Naive thymus-derived CD4-positive, alpha-beta T cell (primary cell): ENCODE data around the gene PXN. TPM values are rescaled to one million over a fixed set of nuclear protein-coding genes. Genes with fewer than 3 reads are reported as not detected.

Source experiments
- ATAC-seq: fragments of 150-1000 bp; cut with Tn5 transposase; 2 replicates; pipeline ENCODE4 v1.10.0; 2021; ENCODE audit warnings: mild to moderate bottlenecking, moderate library complexity
- CTCF ChIA-PET: fragments of 350-600 bp; sonication (Branson Sonifier 250); formaldehyde crosslinking; loops from one replicate; lab custom pipeline; 2021; ENCODE audit warnings: antibody characterized with exemption; lab: Charles Lee
- POLR2A ChIA-PET: fragments of 350-600 bp; sonication (Branson Sonifier 250); formaldehyde crosslinking; loops from one replicate; lab custom pipeline; 2021; ENCODE audit warnings: antibody characterized with exemption, inconsistent platforms; lab: Charles Lee
- DNase-seq, 9 donors: peaks; one replicate each; pipeline versions ENCODE4 v3.0.0 to v3.0.0-alpha.2; 2020 to 2022; ENCODE audit warnings: mixed read lengths in 1 of 9
- H3K27ac ChIP-seq: one replicate; pipeline ENCODE4 v1.7.0; 2013; ENCODE audit warnings: mild to moderate bottlenecking, low read depth, low read length, moderate library complexity
- H3K27me3 ChIP-seq, 2 donors: one replicate each; pipeline ENCODE4 v1.7.0; 2013; ENCODE audit warnings: low read length in 2 of 2, mild to moderate bottlenecking in 2 of 2, moderate library complexity in 2 of 2; ENCODE audit not compliant: control insufficient read depth in 2 of 2, insufficient read depth in 2 of 2
- H3K36me3 ChIP-seq, 3 experiments: 1 replicate in 2 of 3; 2 replicates in 1 of 3; pipeline ENCODE4 v1.7.0; 2013; ENCODE audit warnings: low read length in 3 of 3, mild to moderate bottlenecking in 3 of 3, moderate library complexity in 1 of 3; ENCODE audit not compliant: insufficient read depth in 3 of 3, control insufficient read depth in 2 of 3
- H3K4me1 ChIP-seq, 2 donors: one replicate each; pipeline ENCODE4 v1.7.0; 2013; ENCODE audit warnings: low read length in 2 of 2, mild to moderate bottlenecking in 2 of 2, moderate library complexity in 1 of 2; ENCODE audit not compliant: control insufficient read depth in 2 of 2, insufficient read depth in 2 of 2
- H3K4me3 ChIP-seq: 2 replicates; pipeline ENCODE4 v1.7.0; 2013; ENCODE audit warnings: mild to moderate bottlenecking, low read length
- H3K9me3 ChIP-seq, 3 experiments: 1 replicate in 2 of 3; 2 replicates in 1 of 3; pipeline ENCODE4 v1.7.0; 2013; ENCODE audit warnings: low read length in 3 of 3; ENCODE audit not compliant: control insufficient read depth in 2 of 3
- H3K27ac Mint-ChIP-seq, 9 donors: one replicate each; pipeline ENCODE4 v1.8.0; 2020 to 2022; ENCODE audit warnings: mixed read lengths in 9 of 9, mild to moderate bottlenecking in 8 of 9, moderate library complexity in 5 of 9, inconsistent platforms in 2 of 9
- H3K27me3 Mint-ChIP-seq, 5 donors: one replicate each; pipeline ENCODE4 v1.8.0; 2021 to 2022; ENCODE audit warnings: mixed read lengths in 5 of 5, mild to moderate bottlenecking in 1 of 5
- H3K36me3 Mint-ChIP-seq, 5 donors: one replicate each; pipeline ENCODE4 v1.8.0; 2020 to 2022; ENCODE audit warnings: mixed read lengths in 5 of 5, mild to moderate bottlenecking in 3 of 5, inconsistent platforms in 1 of 5
- H3K4me1 Mint-ChIP-seq, 7 donors: one replicate each; pipeline ENCODE4 v1.8.0; 2020 to 2022; ENCODE audit warnings: mixed read lengths in 7 of 7, mild to moderate bottlenecking in 3 of 7, inconsistent platforms in 1 of 7
- H3K4me3 Mint-ChIP-seq, 10 donors: one replicate each; pipeline ENCODE4 v1.8.0; 2020 to 2022; ENCODE audit warnings: mild to moderate bottlenecking in 10 of 10, mixed read lengths in 10 of 10, moderate library complexity in 6 of 10, inconsistent platforms in 2 of 10
- H3K9me3 Mint-ChIP-seq, 11 donors: one replicate each; pipeline ENCODE4 v1.8.0; 2020 to 2022; ENCODE audit warnings: mixed read lengths in 11 of 11, mild to moderate bottlenecking in 4 of 11, inconsistent platforms in 1 of 11, moderate library complexity in 1 of 11
- intact Hi-C, 2 donors: fragments of 100-400 bp; cut with micrococcal nuclease; formaldehyde crosslinking; loops; one replicate each; pipeline ENCODE4 v1.15.1; 2023
- polyA plus RNA-seq, 2 donors: library from polyadenylated mRNA; unstranded; fragments of 300-500 nt; fragmentation: Illumina TruSeq; gene quantifications; one replicate each; pipeline ENCODE4 v1.2.3, GENCODE V29; 2021
- total RNA-seq, 6 experiments: library from RNA in 5 of 6; stranded (reverse) in 5 of 6; gene quantifications; 1 replicate in 5 of 6; 2 replicates in 1 of 6; pipeline ENCODE4 v1.2.3 and lab custom pipeline; 2021 to 2026

The PXN gene
- total and polyA plus RNA-seq, 7 experiments from 2014 or later: 84.3 to 202 (median 114) TPM

GRCh38 chr12:120180975-120181374 lies 84.6 kb downstream of the PXN start:
- no peak for ATAC-seq
- POLR2A ChIA-PET: no interaction called here

GRCh38 chr12:120175537-120175936 lies 90.0 kb downstream of the PXN start:
- no peak for ATAC-seq
- Histone ChIP-seq H3K4me1 (no peaks in the 10 kb centered on the region), H3K36me3 (peaks cover 30 to 89% (median 34%) of the 10 kb centered on the region in 3 experiments), H3K27me3 (no peaks in the 10 kb centered on the region), H3K9me3 (no peaks in the 10 kb centered on the region), H3K4me3 (no peak overlapping the region), H3K27ac (no peak overlapping the region)
- Mint-ChIP-seq H3K4me3 (no peak overlapping the region), H3K27ac (no peak overlapping the region), H3K27me3 (no peaks in the 10 kb centered on the region), H3K4me1 (peaks cover 0 to 1% (median 0%) of the 10 kb centered on the region in 7 donors), H3K36me3 (peaks cover 13 to 61% (median 34%) of the 10 kb centered on the region in 5 donors), H3K9me3 (no peaks in the 10 kb centered on the region)
- DNase-seq: no peak
- POLR2A ChIA-PET: interaction anchor here (1.3 kb wide), 1 partner anchor 25 kb away, joined by 5 read pairs; the partner anchor contains the start of gene RPLP0
- intact Hi-C loops: no loop called here
- CTCF ChIA-PET: no interaction called here

More at GRCh38 chr12:120180975-120181374, 84.6 kb downstream of the PXN start:
- CTCF ChIA-PET: no interaction called here
- Histone ChIP-seq H3K36me3 (peaks cover 23 to 87% (median 24%) of the 10 kb centered on the region in 3 experiments), H3K9me3 (no peaks in the 10 kb centered on the region), H3K27ac (no peak overlapping the region), H3K4me3 (no peak overlapping the region), H3K27me3 (no peaks in the 10 kb centered on the region), H3K4me1 (no peaks in the 10 kb centered on the region)
- Mint-ChIP-seq H3K4me1 (peaks cover 2 to 12% (median 11%) of the 10 kb centered on the region in 7 donors), H3K9me3 (no peaks in the 10 kb centered on the region), H3K4me3 (no peak overlapping the region), H3K27ac (no peak overlapping the region), H3K36me3 (peaks cover 15 to 60% (median 35%) of the 10 kb centered on the region in 5 donors), H3K27me3 (no peaks in the 10 kb centered on the region)
- DNase-seq: no peak
- intact Hi-C loops: no loop called here

GRCh38 chr12:120175062-120175461 lies 90.5 kb downstream of the PXN start:
- DNase-seq (no peak), ATAC-seq (no peak)
- ChIA-PET POLR2A (interaction anchor here (0.7 kb wide), 1 partner anchor 12 kb away, joined by 3 read pairs; no protein-coding TSS in a partner anchor), CTCF (no interaction called here)
- intact Hi-C loops: no loop called here
- Mint-ChIP-seq H3K27me3 (no peaks in the 10 kb centered on the region), H3K36me3 (peaks cover 13 to 64% (median 34%) of the 10 kb centered on the region in 5 donors), H3K27ac (no peak overlapping the region), H3K9me3 (no peaks in the 10 kb centered on the region), H3K4me1 (peaks cover 0 to 1% (median 0%) of the 10 kb centered on the region in 7 donors), H3K4me3 (no peak overlapping the region)
- H3K27me3 ChIP-seq: no peaks in the 10 kb centered on the region
- H3K9me3 ChIP-seq: no peaks in the 10 kb centered on the region
- no peak overlapping the region for H3K4me3 ChIP-seq
- H3K27ac ChIP-seq: no peak overlapping the region
- H3K4me1 ChIP-seq: no peaks in the 10 kb centered on the region
- peaks cover 34 to 94% (median 38%) of the 10 kb centered on the region in 3 experiments for H3K36me3 ChIP-seq

- H3K36me3 Mint-ChIP-seq: peaks cover 13 to 58% (median 17%) of the 10 kb centered on the region in 5 donors
- H3K27me3 ChIP-seq: no peaks in the 10 kb centered on the region
- CTCF ChIA-PET: interaction anchor here (2.0 kb wide), 1 partner anchor 29 kb away, joined by 4 read pairs; the partner anchor contains the start of gene RPLP0
- no peaks in the 10 kb centered on the region for H3K9me3 Mint-ChIP-seq
- POLR2A ChIA-PET: interaction anchor here (1.0 kb wide), 1 partner anchor 28 kb away, joined by 3 read pairs; no protein-coding TSS in a partner anchor
- no peak overlapping the region for H3K4me3 Mint-ChIP-seq
- no peaks in the 10 kb centered on the region for H3K27me3 Mint-ChIP-seq
- ATAC-seq (no peak), DNase-seq (no peak)
- no peaks in the 10 kb centered on the region for H3K4me1 Mint-ChIP-seq
- intact Hi-C loops: no loop called here
- H3K4me1 ChIP-seq: no peaks in the 10 kb centered on the region
- H3K27ac Mint-ChIP-seq: no peak overlapping the region
- no peak overlapping the region for H3K27ac ChIP-seq
- H3K9me3 ChIP-seq: no peaks in the 10 kb centered on the region
- no peak overlapping the region for H3K4me3 ChIP-seq
- H3K36me3 ChIP-seq: peaks cover 35 to 95% (median 43%) of the 10 kb centered on the region in 3 experiments
These were observed 93.5 kb downstream of the PXN start for GRCh38 chr12:120172053-120172452.

GRCh38 chr12:120170631-120171030 lies 94.9 kb downstream of the PXN start:
- Histone ChIP-seq H3K9me3 (no peaks in the 10 kb centered on the region), H3K36me3 (peaks cover 23 to 87% (median 42%) of the 10 kb centered on the region in 3 experiments), H3K4me3 (no peak overlapping the region), H3K4me1 (no peaks in the 10 kb centered on the region), H3K27me3 (no peaks in the 10 kb centered on the region), H3K27ac (no peak overlapping the region)
- Mint-ChIP-seq H3K4me3 (no peak overlapping the region), H3K27me3 (no peaks in the 10 kb centered on the region), H3K9me3 (no peaks in the 10 kb centered on the region), H3K4me1 (no peaks in the 10 kb centered on the region), H3K36me3 (peaks cover 8 to 46% (median 11%) of the 10 kb centered on the region in 5 donors), H3K27ac (no peak overlapping the region)
- ATAC-seq (no peak), DNase-seq (no peak)
- ChIA-PET CTCF (no interaction called here), POLR2A (no interaction called here)
- intact Hi-C loops: no loop called here

GRCh38 chr12:120169946-120170345 lies 95.6 kb downstream of the PXN start:
- Mint-ChIP-seq H3K27ac (no peak overlapping the region), H3K36me3 (peaks cover 8 to 39% (median 11%) of the 10 kb centered on the region in 5 donors), H3K9me3 (no peaks in the 10 kb centered on the region), H3K4me3 (no peak overlapping the region), H3K4me1 (no peaks in the 10 kb centered on the region), H3K27me3 (no peaks in the 10 kb centered on the region)
- ATAC-seq: no peak
- Histone ChIP-seq H3K27me3 (no peaks in the 10 kb centered on the region), H3K4me1 (no peaks in the 10 kb centered on the region), H3K36me3 (peaks cover 16 to 87% (median 42%) of the 10 kb centered on the region in 3 experiments), H3K9me3 (no peaks in the 10 kb centered on the region), H3K27ac (no peak overlapping the region), H3K4me3 (no peak overlapping the region)
- no peak for DNase-seq
- POLR2A ChIA-PET: no interaction called here
- CTCF ChIA-PET: no interaction called here
- intact Hi-C loops: no loop called here

- Histone ChIP-seq H3K9me3 (no peaks in the 10 kb centered on the region), H3K4me3 (no peak overlapping the region), H3K4me1 (no peaks in the 10 kb centered on the region), H3K27ac (no peak overlapping the region), H3K36me3 (peaks cover 12 to 85% (median 44%) of the 10 kb centered on the region in 3 experiments), H3K27me3 (no peaks in the 10 kb centered on the region)
- no peaks in the 10 kb centered on the region for H3K27me3 Mint-ChIP-seq
- no peaks in the 10 kb centered on the region for H3K9me3 Mint-ChIP-seq
- ATAC-seq (no peak), DNase-seq (no peak)
- peak overlapping the region in 2 of 9 donors; percentile 27 to 36 for H3K27ac Mint-ChIP-seq
- peaks cover 3 to 37% (median 7%) of the 10 kb centered on the region in 5 donors for H3K36me3 Mint-ChIP-seq
- CTCF ChIA-PET: no interaction called here
- intact Hi-C loops: no loop called here
- no peak overlapping the region for H3K4me3 Mint-ChIP-seq
- POLR2A ChIA-PET: no interaction called here
- H3K4me1 Mint-ChIP-seq: no peaks in the 10 kb centered on the region
These were observed 97.2 kb downstream of the PXN start for GRCh38 chr12:120168337-120168736.
